ENCODE measurements around the gene PSMD8.
A peak's percentile ranks its signal among the peaks of the same experiment; 100 is the strongest.
"Not testable (repeated sequence)": the region's sequence is repeated elsewhere in the genome, so short reads cannot be mapped to it uniquely, and the experiment has no call there.

The PSMD8 gene

DNA sequence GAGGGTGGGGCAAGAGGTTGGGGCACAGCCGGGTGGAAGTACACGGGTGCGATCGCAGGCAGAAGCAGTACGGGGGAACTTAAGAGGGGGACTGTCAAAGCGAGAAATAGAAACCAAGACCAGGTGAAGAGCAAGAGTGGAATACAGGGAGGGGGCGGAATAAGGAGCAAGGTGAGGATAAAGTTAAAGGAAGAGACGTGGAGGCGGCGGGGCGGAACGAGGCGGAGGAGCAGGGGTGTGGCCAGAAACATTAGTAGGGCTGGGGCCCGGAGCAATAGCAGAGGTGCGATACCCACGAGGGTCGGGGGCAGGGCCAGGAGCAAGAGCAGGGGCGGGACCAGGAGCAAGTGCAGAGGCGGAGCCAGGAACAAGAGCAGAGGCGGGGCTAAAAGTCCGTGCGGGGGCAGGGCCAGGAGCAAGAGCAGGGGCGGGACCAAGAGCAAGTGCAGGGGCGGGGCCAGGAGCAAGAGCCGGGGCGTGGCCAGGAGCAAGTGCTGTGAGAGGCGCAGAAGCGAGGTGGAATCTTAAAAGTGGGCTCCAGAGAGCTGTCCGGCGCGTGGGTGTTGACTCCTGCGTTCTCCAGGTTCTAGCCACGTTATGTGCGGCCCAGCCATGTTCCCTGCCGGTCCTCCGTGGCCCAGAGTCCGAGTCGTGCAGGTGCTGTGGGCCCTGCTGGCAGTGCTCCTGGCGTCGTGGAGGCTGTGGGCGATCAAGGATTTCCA is 37.6 kb upstream of the PSMD8 start:
- H3K4me3 ChIP-seq (ENCODE audit: low read depth, low read length): peak overlapping the region; percentile 73
- TF ChIP-seq, protein P1, sequence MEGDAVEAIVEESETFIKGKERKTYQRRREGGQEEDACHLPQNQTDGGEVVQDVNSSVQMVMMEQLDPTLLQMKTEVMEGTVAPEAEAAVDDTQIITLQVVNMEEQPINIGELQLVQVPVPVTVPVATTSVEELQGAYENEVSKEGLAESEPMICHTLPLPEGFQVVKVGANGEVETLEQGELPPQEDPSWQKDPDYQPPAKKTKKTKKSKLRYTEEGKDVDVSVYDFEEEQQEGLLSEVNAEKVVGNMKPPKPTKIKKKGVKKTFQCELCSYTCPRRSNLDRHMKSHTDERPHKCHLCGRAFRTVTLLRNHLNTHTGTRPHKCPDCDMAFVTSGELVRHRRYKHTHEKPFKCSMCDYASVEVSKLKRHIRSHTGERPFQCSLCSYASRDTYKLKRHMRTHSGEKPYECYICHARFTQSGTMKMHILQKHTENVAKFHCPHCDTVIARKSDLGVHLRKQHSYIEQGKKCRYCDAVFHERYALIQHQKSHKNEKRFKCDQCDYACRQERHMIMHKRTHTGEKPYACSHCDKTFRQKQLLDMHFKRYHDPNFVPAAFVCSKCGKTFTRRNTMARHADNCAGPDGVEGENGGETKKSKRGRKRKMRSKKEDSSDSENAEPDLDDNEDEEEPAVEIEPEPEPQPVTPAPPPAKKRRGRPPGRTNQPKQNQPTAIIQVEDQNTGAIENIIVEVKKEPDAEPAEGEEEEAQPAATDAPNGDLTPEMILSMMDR (IDR thresholded peaks at IDR 0.05; ENCODE audit: low read depth, low read length): no peak

DNA sequence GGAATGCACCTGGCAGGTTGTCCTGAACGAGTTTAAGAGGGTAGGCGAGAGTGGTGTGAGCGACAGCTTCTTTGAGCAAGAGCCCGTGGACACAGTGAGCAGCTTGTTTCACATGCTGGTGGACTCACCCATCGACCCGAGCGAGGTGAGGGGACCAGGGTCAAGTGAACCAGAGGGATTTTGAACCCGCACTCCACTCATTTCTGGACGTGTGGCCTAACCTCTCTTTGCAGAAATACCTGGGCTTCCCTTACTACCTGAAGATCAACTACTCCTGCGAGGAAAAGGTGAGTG is 37.1 kb upstream of the PSMD8 start:
- TF ChIP-seq, protein P1 (IDR thresholded peaks at IDR 0.05; ENCODE audit: low read depth, low read length): no peak
- peak overlapping the region; percentile 35 for H3K4me3 ChIP-seq (ENCODE audit: low read depth, low read length)

DNA sequence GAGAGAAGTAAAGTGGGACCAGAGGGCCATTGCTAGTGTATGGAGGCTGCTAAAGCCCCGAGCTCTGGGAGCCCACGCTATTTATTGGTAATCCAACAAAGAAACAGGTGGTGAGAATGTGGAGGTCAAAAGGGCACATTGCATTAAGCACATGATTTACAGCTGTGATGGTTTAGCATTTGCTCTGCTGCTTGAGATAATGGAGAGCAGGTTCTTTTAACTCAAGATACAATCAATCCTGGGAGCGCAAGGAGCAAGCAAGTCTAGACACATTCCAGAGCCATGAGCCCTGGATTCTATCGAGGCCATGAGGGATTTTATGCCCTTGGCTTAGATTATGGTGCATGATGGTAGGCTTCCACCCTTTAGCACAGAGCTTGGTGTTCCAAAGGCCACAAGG is 35.4 kb upstream of the PSMD8 start:
- H3K4me3 ChIP-seq (ENCODE audit: low read depth, low read length): not testable (repeated sequence)

DNA sequence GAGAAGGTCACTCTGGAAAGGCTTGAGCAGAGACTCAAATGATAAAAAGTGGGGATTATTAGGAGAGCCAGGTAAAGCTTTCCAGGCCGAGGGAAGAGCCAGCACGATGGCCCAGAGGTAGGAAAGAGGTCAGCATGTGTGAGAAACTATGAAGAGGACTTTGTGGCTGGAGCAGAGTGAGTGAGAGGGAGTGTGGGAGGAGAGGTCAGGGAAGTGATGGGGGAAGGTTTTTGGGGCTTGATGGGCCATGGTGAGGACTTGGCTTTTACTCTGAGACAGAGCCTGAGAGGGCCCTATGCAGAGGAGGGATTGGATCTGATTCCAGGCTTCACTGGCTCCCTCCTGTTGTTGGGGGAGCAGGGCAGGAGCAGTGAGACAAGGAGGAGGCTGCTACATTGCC is 33.4 kb upstream of the PSMD8 start:
- H3K4me3 ChIP-seq (ENCODE audit: low read depth, low read length): no peak overlapping the region
- TF ChIP-seq, protein P1 (IDR thresholded peaks at IDR 0.05; ENCODE audit: low read depth, low read length): no peak

DNA sequence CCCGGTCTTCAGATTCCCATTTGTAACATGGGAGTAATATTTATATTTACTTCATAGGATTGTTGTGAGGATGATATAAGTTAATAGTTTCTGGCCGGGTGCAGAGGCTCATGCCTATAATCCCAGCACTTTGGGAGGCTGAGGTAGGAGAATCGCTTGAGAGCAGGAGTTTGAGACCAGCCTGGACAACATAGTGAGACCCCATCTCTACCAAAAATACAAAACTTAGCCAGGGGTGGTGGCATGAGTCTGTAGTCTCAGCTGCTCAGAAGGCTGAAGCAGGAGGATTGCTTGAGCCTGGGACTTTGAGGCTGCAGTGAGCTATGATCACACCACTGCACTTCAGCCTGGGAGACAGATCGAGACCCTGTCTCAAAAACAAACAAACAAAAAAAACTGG is 27.5 kb upstream of the PSMD8 start:
- TF ChIP-seq, protein P1 (IDR thresholded peaks at IDR 0.05; ENCODE audit: low read depth, low read length): no peak

DNA sequence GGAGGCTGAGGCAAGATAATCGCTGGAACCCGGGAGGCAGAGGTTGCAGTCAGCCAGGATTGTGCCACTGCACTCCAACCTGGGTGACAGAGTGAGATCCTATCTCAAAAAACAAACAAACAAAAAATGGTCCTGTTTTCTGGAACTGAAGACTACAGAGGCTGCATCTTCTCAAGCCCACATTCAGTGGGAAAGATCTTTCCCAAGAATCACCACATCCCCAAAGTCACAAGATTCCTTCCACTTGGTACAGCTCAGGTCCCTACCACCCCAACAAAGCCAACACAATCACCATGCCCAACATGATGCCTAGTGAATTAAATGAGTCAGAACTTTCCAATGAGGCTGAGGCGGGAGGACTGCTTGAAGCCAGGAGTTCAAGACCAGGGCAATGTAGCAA is 23.5 kb upstream of the PSMD8 start:
- H3K4me3 ChIP-seq (ENCODE audit: low read depth, low read length): no peak overlapping the region
- TF ChIP-seq, protein P1 (IDR thresholded peaks at IDR 0.05; ENCODE audit: low read depth, low read length): no peak

More for the DNA sequence above, 27.5 kb upstream of the PSMD8 start:
- H3K4me3 ChIP-seq (ENCODE audit: low read depth, low read length): no peak overlapping the region

DNA sequence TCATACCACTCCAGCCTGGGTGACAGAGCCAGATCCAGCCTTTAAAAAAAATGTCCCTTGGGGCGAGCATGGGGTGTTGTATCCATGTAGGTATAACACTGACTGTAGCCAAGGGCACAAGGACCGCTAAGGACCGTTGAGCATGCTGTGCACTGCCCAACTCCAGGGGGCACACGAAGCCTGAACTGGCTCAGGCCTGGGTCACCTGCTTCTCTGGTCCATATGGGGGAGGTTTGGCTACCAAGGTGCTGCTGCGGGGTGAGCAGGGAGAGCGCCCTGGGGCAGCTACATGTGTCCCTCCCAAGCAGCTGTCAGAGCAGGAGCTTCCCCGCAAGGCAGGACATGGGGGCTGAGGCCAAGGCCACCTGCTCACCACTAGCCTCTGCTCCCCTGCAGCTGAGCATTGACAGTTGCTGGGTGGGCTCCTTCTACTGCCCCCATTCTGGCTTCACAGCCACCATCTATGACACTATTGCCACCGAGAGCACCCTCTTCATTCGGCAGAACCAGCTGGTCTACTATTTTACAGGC is 22.4 kb upstream of the PSMD8 start:
- TF ChIP-seq, protein P1 (IDR thresholded peaks at IDR 0.05; ENCODE audit: low read depth, low read length): no peak
- no peak overlapping the region for H3K4me3 ChIP-seq (ENCODE audit: low read depth, low read length)

DNA sequence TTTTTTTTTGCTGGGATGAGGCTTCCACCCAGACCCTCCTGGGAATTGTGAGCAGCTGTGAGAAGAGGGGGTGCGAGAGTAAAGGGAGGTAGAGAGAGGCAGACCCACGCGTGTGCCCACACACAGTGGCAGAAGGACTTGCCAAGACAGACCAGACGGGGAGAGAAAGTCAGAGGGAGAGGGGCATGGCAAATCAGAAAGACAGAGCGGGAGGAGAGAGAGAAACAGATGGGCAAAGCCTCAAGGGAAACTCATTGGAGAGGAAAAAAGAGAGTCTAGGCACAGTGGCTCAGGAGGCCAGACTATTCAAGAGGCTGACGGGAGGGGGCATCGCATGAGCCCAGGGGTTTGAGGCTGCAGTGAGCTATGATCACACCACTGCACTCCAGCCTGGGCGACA is 21.8 kb upstream of the PSMD8 start:
- TF ChIP-seq, protein P1 (IDR thresholded peaks at IDR 0.05; ENCODE audit: low read depth, low read length): no peak
- no peak overlapping the region for H3K4me3 ChIP-seq (ENCODE audit: low read depth, low read length)
